ENCODE data around the gene CEACAM19.

The CEACAM19 gene

GRCh38 chr19:44647144-44647543, 24.1 kb upstream of the CEACAM19 start:
- no peak for TF ChIP-seq CTCF (IDR thresholded peaks at IDR 0.05; ENCODE audit: low read depth, low read length)
- no peak overlapping the region for H3K4me3 ChIP-seq (ENCODE audit: low read depth, low read length)

GRCh38 chr19:44648631-44649251, 22.5 kb upstream of the CEACAM19 start:
- H3K4me3 ChIP-seq (ENCODE audit: low read depth, low read length): no peak overlapping the region
- no peak for TF ChIP-seq CTCF (IDR thresholded peaks at IDR 0.05; ENCODE audit: low read depth, low read length)

- TF ChIP-seq CTCF (IDR thresholded peaks at IDR 0.05; ENCODE audit: low read depth, low read length): no peak
Measured at GRCh38 chr19:44649578-44650145, 21.6 kb upstream of the CEACAM19 start.

GRCh38 chr19:44653343-44653742, 17.9 kb upstream of the CEACAM19 start:
- no peak for TF ChIP-seq CTCF (IDR thresholded peaks at IDR 0.05; ENCODE audit: low read depth, low read length)

More at GRCh38 chr19:44649578-44650145, 21.6 kb upstream of the CEACAM19 start:
- H3K4me3 ChIP-seq (ENCODE audit: low read depth, low read length): no peak overlapping the region

GRCh38 chr19:44653977-44654774, 17.1 kb upstream of the CEACAM19 start:
- TF ChIP-seq CTCF (IDR thresholded peaks at IDR 0.05; ENCODE audit: low read depth, low read length): no peak
- H3K4me3 ChIP-seq (ENCODE audit: low read depth, low read length): no peak overlapping the region

More at GRCh38 chr19:44653343-44653742, 17.9 kb upstream of the CEACAM19 start:
- no peak overlapping the region for H3K4me3 ChIP-seq (ENCODE audit: low read depth, low read length)

GRCh38 chr19:44657211-44657921, 13.9 kb upstream of the CEACAM19 start:
- peak; percentile 79 for TF ChIP-seq CTCF (IDR thresholded peaks at IDR 0.05; ENCODE audit: low read depth, low read length)
- H3K4me3 ChIP-seq (ENCODE audit: low read depth, low read length): no peak overlapping the region

Data from WI38 (cell line).